ENCODE results near the gene LRRC14B.
A peak's percentile ranks its signal among the peaks of the same experiment; 100 is the strongest.

Gene LRRC14B

DNA sequence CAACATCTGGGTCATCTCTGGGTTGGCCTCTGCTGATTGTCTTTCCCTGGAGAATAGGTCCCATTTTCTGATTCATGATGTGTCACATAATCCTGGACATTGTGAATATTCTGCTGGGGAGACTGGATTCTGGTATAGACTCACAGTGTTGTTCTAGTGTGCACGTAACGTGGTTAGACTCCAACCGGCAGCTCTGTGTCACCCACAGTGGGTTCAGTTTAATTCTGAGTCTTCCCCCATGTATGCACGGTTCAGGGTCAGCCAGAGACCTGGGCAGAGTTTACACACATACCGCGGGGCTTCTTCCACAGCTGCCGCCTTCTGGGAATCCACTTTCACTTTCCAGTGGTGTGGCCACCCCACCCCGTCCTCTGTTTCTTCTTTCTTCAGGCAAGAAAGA is 38.0 kb upstream of the LRRC14B start:
- Histone ChIP-seq H3K36me3 (no peaks in the 10 kb centered on the region), H3K27me3 (ENCODE audit: insufficient read depth, low read depth, severe bottlenecking) (no peaks in the 10 kb centered on the region), H3K9me3 (ENCODE audit: severe bottlenecking) (peaks cover 3% of the 10 kb centered on the region), H3K27ac (no peak overlapping the region), H3K4me3 (ENCODE audit: low read depth, low read length) (no peak overlapping the region)
- TF ChIP-seq, protein P1, sequence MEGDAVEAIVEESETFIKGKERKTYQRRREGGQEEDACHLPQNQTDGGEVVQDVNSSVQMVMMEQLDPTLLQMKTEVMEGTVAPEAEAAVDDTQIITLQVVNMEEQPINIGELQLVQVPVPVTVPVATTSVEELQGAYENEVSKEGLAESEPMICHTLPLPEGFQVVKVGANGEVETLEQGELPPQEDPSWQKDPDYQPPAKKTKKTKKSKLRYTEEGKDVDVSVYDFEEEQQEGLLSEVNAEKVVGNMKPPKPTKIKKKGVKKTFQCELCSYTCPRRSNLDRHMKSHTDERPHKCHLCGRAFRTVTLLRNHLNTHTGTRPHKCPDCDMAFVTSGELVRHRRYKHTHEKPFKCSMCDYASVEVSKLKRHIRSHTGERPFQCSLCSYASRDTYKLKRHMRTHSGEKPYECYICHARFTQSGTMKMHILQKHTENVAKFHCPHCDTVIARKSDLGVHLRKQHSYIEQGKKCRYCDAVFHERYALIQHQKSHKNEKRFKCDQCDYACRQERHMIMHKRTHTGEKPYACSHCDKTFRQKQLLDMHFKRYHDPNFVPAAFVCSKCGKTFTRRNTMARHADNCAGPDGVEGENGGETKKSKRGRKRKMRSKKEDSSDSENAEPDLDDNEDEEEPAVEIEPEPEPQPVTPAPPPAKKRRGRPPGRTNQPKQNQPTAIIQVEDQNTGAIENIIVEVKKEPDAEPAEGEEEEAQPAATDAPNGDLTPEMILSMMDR (IDR thresholded peaks at IDR 0.05; ENCODE audit: low read depth, low read length), result no peak
- DNase-seq, result no peak

DNA sequence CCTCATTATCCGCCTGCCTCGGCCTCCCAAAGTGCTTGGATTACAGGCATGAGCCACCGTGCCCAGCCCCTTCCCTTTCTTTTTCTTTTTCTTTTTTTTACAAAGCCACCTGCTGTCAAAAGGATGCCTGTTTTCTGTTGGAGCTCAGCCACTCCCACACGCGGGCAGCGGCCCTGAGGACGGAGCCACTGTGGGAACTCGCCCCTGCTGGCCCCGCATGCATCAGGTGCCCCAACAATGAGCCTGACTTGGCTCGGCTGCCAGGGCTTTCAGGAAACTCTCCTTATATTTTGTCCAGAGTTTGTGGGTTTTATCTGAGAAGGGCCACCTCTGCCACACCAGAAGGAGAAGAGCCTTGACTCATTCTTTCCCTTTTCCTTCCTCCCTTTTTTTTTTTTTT is 37.1 kb upstream of the LRRC14B start:
- no peak for DNase-seq
- H3K4me3 ChIP-seq (ENCODE audit: low read depth, low read length), result no peak overlapping the region
- H3K27ac ChIP-seq, result no peak overlapping the region
- TF ChIP-seq, protein P1 (IDR thresholded peaks at IDR 0.05; ENCODE audit: low read depth, low read length), result no peak
- no peaks in the 10 kb centered on the region for H3K27me3 ChIP-seq (ENCODE audit: insufficient read depth, low read depth, severe bottlenecking)
- H3K9me3 ChIP-seq (ENCODE audit: severe bottlenecking), result no peaks in the 10 kb centered on the region
- H3K36me3 ChIP-seq, result no peaks in the 10 kb centered on the region

DNA sequence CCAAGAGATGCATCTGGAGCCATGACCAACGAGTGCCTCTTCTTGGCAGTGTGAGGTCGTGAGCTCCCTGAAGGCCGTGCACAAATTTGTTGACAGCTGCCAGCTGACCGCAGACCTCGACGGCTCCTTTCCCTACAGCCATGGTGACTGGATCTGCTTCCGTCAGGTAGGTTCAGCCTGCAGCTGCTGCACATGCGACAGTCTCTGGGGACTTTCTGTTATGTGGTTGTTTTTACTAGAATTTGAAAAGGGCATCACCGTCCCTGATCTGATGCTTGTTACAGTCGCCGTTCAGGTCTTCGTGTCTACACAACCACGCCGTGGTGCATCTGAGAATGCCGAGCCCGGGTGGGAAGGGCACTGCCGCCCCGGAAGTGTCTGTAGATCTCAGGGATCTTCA is 36.5 kb upstream of the LRRC14B start:
- no peak overlapping the region for H3K4me3 ChIP-seq (ENCODE audit: low read depth, low read length)
- TF ChIP-seq, protein P1 (IDR thresholded peaks at IDR 0.05; ENCODE audit: low read depth, low read length), result no peak
- H3K27ac ChIP-seq, result no peak overlapping the region
- no peaks in the 10 kb centered on the region for H3K36me3 ChIP-seq
- DNase-seq, result peak; percentile 5
- no peaks in the 10 kb centered on the region for H3K27me3 ChIP-seq (ENCODE audit: insufficient read depth, low read depth, severe bottlenecking)
- H3K9me3 ChIP-seq (ENCODE audit: severe bottlenecking), result no peaks in the 10 kb centered on the region

DNA sequence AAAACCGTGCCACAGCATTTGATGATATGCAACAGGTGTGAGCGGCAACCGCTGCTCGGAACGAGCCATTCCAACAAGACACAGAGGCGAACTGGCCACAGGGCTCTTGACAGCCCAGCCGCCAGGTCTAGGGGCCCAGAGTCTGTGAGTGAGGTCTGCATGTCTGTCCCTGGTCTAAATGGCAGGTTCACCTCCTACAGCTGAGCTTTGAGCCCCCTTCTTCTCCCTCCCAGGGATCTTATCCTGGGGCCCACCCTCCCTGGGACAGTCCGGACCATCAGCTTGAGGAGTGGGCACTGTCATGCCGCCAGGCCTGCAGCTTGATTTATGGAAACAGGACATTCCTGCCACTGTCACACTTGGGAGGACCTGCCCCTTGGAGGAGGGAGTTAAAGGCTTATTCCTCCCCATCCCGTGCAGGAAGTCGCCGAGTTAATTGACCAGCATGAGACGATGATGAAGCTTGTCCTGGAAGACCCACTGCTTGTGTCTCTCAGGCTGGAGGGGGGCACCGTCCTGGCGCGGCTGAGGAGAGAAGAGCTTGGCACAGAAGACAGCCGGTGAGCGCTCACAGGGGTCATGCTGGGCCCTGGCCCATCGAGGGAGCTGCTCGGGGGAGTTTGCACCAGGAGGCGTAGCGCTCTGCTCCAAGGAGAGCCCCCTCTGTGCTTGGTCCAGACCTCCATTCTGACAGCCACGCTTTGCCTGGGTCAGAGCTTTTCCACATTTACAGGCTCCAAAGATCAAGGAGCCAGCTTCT is 35.5 kb upstream of the LRRC14B start:
- TF ChIP-seq, protein P1 (IDR thresholded peaks at IDR 0.05; ENCODE audit: low read depth, low read length), result no peak
- Histone ChIP-seq H3K9me3 (ENCODE audit: severe bottlenecking) (no peaks in the 10 kb centered on the region), H3K36me3 (no peaks in the 10 kb centered on the region), H3K27me3 (ENCODE audit: insufficient read depth, low read depth, severe bottlenecking) (peaks cover 6% of the 10 kb centered on the region), H3K27ac (no peak overlapping the region), H3K4me3 (ENCODE audit: low read depth, low read length) (no peak overlapping the region)
- peak; percentile 4 for DNase-seq

DNA sequence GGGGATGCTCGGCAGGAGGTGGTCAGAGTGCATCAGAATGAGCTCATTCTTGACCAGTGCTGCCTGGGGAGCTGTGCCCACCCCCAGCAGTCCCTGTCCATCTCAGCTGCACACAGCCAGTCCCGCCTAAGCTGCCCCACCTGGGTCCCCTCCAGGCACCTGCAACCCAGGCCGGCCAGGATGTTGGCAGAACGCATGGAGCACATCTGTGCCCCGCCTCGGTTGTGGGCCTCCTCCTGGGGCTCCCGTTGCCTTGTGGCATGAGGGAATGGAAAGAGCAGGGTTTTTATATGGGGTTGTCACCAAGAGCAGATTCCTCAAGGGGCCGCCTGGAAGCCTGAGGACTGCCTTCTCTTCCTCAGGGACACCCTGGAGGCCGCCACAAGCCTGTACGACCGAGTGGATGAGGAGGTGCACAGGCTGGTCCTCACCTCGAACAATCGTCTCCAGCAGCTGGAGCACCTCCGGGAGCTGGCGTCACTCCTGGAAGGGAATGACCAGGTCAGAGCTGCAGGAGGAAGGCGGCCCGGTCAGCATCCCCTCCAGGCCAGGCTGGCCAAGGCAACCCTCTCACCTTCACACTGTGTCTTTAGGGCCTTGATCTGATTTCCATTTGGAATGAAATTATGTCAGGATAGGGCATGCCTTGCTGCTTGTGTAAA is 34.8 kb upstream of the LRRC14B start:
- H3K9me3 ChIP-seq (ENCODE audit: severe bottlenecking), result no peaks in the 10 kb centered on the region
- no peak overlapping the region for H3K4me3 ChIP-seq (ENCODE audit: low read depth, low read length)
- TF ChIP-seq, protein P1 (IDR thresholded peaks at IDR 0.05; ENCODE audit: low read depth, low read length), result no peak
- no peaks in the 10 kb centered on the region for H3K36me3 ChIP-seq
- peak; percentile 5 for DNase-seq
- no peak overlapping the region for H3K27ac ChIP-seq
- H3K27me3 ChIP-seq (ENCODE audit: insufficient read depth, low read depth, severe bottlenecking), result peaks cover 6% of the 10 kb centered on the region
